ENCODE data around the gene SPINK4.

SPINK4 gene

DNA sequence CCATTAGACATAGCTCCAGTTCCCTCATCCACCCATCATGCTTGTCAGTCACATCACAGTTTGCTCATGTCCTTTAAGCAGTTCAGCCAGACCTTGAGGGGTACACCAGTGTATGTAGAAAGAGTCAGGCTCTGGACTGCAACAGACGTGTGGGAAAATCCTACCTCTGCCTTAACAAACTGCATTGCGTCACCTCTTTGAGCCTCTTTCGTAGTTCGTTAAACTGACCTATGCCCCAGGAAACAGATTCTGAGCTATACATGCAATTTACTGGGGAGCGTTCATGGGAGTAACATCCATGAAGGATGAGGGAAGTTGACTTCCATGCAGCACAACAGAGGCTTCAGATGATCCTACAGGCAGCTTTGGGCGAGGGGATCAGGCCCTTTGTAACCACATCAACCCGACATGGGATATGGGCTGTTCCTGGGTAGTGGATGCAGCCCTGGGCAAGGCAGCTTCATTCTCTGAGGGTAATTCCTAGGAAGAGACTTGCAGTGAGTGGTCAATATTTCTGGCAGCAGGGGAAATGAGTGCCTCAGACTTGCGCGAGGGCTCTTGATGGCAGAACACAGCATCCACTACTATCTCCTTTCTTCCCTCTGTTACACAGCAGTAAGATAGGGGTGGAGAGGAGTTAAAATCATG lies 4.3 kb downstream of the SPINK4 start:
- Histone ChIP-seq H3F3A (ENCODE audit: insufficient read depth, low read length) (peaks cover 7% of the 10 kb centered on the region), H2AFZ (ENCODE audit: low read length) (no peak overlapping the region), H3K9me3 (replicated peaks; ENCODE audit: insufficient read depth, low read length) (no peaks in the 10 kb centered on the region), H3K4me1 (ENCODE audit: low read length) (peaks cover 9% of the 10 kb centered on the region), H3K27me3 (replicated peaks; ENCODE audit: insufficient read depth, low read length) (no peaks in the 10 kb centered on the region), H3K36me3 (replicated peaks; ENCODE audit: insufficient read depth, low read length) (no peaks in the 10 kb centered on the region), H3K4me3 (ENCODE audit: low read length) (no peak overlapping the region), H4K20me1 (ENCODE audit: insufficient read depth, low read length) (no peaks in the 10 kb centered on the region), H3K9ac (ENCODE audit: low read length) (no peak overlapping the region), H3K9me2 (replicated peaks; ENCODE audit: insufficient read depth, low read length) (no peaks in the 10 kb centered on the region), H3K4me2 (ENCODE audit: low read depth, low read length) (no peak overlapping the region), H3K79me2 (ENCODE audit: low read length) (no peaks in the 10 kb centered on the region), H3K27ac (ENCODE audit: low read length) (no peak overlapping the region)
- TF ChIP-seq, protein P1, sequence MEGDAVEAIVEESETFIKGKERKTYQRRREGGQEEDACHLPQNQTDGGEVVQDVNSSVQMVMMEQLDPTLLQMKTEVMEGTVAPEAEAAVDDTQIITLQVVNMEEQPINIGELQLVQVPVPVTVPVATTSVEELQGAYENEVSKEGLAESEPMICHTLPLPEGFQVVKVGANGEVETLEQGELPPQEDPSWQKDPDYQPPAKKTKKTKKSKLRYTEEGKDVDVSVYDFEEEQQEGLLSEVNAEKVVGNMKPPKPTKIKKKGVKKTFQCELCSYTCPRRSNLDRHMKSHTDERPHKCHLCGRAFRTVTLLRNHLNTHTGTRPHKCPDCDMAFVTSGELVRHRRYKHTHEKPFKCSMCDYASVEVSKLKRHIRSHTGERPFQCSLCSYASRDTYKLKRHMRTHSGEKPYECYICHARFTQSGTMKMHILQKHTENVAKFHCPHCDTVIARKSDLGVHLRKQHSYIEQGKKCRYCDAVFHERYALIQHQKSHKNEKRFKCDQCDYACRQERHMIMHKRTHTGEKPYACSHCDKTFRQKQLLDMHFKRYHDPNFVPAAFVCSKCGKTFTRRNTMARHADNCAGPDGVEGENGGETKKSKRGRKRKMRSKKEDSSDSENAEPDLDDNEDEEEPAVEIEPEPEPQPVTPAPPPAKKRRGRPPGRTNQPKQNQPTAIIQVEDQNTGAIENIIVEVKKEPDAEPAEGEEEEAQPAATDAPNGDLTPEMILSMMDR (IDR thresholded peaks at IDR 0.05; ENCODE audit: low read length), result no peak
- TF ChIP-seq EZH2 (optimal IDR thresholded peaks at IDR 0.05; ENCODE audit: low read depth, low read length) (no peak), EZH2phosphoT487 (IDR thresholded peaks at IDR 0.05; ENCODE audit: low read length) (no peak)
- peak; percentile 5 for DNase-seq

DNA sequence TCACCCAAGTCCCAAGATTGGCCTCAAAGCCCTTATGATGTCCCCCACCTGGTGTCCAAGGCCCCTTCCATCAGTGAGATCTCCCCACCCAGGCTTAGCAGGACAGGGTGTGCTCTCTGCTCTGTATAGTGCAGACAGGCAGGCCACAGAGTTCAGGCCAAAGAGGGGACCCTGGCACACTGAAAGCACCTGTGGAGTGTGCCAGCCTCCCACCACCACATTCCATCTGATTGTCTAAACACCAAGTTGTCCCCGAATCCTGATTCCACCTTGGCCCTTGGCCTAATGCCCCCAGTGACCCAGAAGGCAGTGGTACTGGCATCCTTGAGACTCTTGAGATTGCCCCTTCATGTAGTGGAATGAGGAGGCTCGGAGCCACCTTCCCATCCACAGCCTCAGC lies 5.4 kb downstream of the SPINK4 start:
- no peaks in the 10 kb centered on the region for H3K9me3 ChIP-seq (replicated peaks; ENCODE audit: insufficient read depth, low read length)
- H3K9me2 ChIP-seq (replicated peaks; ENCODE audit: insufficient read depth, low read length), result no peaks in the 10 kb centered on the region
- no peaks in the 10 kb centered on the region for H3K36me3 ChIP-seq (replicated peaks; ENCODE audit: insufficient read depth, low read length)
- no peaks in the 10 kb centered on the region for H3K27me3 ChIP-seq (replicated peaks; ENCODE audit: insufficient read depth, low read length)
- H3K4me3 ChIP-seq (ENCODE audit: low read length), result no peak overlapping the region
- no peak overlapping the region for H2AFZ ChIP-seq (ENCODE audit: low read length)
- peaks cover 18% of the 10 kb centered on the region for H3F3A ChIP-seq (ENCODE audit: insufficient read depth, low read length)
- peaks cover 20% of the 10 kb centered on the region for H3K4me1 ChIP-seq (ENCODE audit: low read length)
- no peaks in the 10 kb centered on the region for H4K20me1 ChIP-seq (ENCODE audit: insufficient read depth, low read length)
- no peak overlapping the region for H3K27ac ChIP-seq (ENCODE audit: low read length)
- H3K79me2 ChIP-seq (ENCODE audit: low read length), result no peaks in the 10 kb centered on the region
- TF ChIP-seq EZH2phosphoT487 (IDR thresholded peaks at IDR 0.05; ENCODE audit: low read length), result no peak
- TF ChIP-seq, protein P1 (IDR thresholded peaks at IDR 0.05; ENCODE audit: low read length), result no peak
- TF ChIP-seq EZH2 (optimal IDR thresholded peaks at IDR 0.05; ENCODE audit: low read depth, low read length), result no peak
- H3K4me2 ChIP-seq (ENCODE audit: low read depth, low read length), result no peak overlapping the region
- DNase-seq, result no peak
- no peak overlapping the region for H3K9ac ChIP-seq (ENCODE audit: low read length)

DNA sequence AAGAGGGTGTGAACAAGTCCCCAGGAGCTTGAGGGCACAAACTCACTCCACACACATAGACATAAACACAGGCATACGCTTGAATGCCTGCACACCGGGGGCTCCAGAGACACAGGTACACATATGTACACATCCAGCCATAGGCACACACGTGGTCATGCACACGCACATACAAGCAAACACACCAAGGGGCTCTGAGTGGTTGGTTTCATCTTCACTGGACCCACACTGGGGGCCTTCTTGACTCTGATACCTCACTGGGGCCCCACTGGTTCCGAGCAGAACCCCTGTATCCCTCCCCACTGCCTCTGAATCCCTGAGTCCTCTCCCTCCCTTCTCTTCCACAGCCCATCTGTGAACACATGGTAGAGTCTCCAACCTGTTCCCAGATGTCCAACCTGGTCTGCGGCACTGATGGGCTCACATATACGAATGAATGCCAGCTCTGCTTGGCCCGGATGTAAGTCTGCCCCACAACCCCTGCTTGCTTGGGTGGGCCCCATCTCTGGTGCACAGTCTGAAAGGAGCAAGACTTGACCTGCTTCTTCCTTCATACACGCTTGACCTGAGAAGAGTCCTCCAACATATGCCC lies 6.4 kb downstream of the SPINK4 start:
- TF ChIP-seq, protein P1 (IDR thresholded peaks at IDR 0.05; ENCODE audit: low read length), result no peak
- TF ChIP-seq EZH2 (optimal IDR thresholded peaks at IDR 0.05; ENCODE audit: low read depth, low read length) (no peak), EZH2phosphoT487 (IDR thresholded peaks at IDR 0.05; ENCODE audit: low read length) (no peak)
- no peak overlapping the region for H3K27ac ChIP-seq (ENCODE audit: low read length)

More for the DNA sequence above, 6.4 kb downstream of the SPINK4 start:
- no peaks in the 10 kb centered on the region for H3K27me3 ChIP-seq (replicated peaks; ENCODE audit: insufficient read depth, low read length)
- no peaks in the 10 kb centered on the region for H3K9me2 ChIP-seq (replicated peaks; ENCODE audit: insufficient read depth, low read length)
- peaks cover 24% of the 10 kb centered on the region for H3F3A ChIP-seq (ENCODE audit: insufficient read depth, low read length)
- no peak for DNase-seq
- no peak overlapping the region for H3K4me3 ChIP-seq (ENCODE audit: low read length)
- no peak overlapping the region for H3K9ac ChIP-seq (ENCODE audit: low read length)
- H3K4me1 ChIP-seq (ENCODE audit: low read length), result peaks cover 25% of the 10 kb centered on the region
- no peak overlapping the region for H2AFZ ChIP-seq (ENCODE audit: low read length)
- H3K79me2 ChIP-seq (ENCODE audit: low read length), result no peaks in the 10 kb centered on the region
- no peak overlapping the region for H3K4me2 ChIP-seq (ENCODE audit: low read depth, low read length)
- no peaks in the 10 kb centered on the region for H3K9me3 ChIP-seq (replicated peaks; ENCODE audit: insufficient read depth, low read length)
- no peaks in the 10 kb centered on the region for H4K20me1 ChIP-seq (ENCODE audit: insufficient read depth, low read length)
- no peaks in the 10 kb centered on the region for H3K36me3 ChIP-seq (replicated peaks; ENCODE audit: insufficient read depth, low read length)
